HG03342 (cell line): ENCODE data around the gene SSR3.

Experiments
- ATAC-seq: cut with Tn5 transposase; IDR thresholded peaks from one replicate; pipeline ENCODE4 v1.9.1; 2021; ENCODE audit warnings: mild to moderate bottlenecking, moderate library complexity; ENCODE audit not compliant: unreplicated experiment

The SSR3 gene

DNA sequence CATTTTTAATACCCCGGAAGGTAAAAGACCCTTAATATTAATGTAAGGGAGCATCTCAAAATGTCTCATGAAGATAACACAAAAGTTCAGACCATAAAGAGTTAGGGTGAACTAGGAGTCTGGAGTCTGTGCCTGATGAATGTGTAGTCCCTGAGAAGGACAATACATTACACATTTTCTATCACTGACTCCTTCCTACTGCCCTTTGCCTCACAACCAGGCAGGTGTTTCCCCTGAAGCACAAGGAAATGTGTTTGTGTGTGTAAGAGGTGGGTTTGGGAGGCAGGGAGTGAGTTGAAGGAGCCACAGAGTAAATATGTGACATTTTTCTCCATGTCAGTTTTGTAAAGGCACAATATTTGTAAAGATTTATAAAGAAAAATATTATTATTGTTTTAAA is 59.1 kb downstream of the SSR3 start:
- ATAC-seq, result no peak

DNA sequence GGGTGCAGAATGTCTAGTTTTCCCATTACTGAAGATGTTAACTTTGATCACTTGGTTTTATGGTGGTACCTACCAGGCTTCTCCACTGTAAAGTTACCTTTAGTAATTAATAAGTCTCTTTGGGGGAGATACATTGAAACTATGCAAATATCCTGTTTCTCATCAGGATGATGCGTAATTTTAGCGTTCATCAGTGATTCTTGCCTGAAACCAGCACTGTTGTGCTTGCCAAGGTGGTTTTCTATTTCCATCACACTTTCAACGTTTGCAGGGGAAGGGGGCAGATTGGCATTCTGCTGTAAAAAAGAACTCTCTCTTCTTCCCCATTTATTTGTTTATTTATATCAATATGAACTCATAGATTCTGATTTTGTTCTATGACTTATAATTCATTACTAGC is 61.0 kb downstream of the SSR3 start:
- ATAC-seq, result no peak

DNA sequence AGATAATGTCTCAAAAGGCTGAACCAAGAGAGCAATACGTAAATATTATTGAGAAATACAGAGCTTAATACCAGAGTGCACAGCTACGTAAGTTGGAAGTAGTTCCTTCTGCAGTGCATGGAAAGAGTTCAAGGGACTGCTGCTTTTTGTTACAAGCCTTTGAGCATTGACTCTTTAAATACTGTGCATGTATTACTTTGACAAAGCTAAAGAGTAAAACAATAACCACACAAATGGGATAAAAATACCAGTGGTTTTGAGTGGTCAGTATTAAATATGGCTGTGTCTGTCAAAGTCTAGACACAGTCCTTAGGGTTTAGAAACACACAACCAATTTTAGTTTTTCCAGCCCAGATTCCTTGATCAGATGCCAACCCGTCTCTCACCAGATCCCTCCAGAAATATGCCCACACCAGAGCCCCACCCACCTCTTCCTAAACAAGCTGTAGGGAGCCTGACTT is 62.1 kb downstream of the SSR3 start:
- ATAC-seq, result no peak

DNA sequence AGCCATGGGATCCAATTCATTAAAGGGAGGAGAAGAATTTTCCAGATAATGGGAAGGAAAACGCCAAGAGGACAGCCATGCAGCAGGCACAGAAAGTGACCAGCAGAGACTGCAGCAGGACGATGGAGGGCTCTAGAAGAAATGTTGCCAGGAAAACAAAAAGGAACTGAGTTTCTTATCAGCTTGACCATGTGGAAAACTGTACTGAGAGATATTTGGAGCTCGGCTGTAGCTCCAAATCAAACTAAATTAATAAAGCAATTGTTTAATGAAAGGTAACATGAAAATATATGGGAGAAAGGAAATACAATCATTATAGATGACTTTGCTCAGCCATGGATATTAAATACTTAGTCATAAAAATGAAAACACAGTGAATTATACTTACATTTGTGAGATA is 63.7 kb downstream of the SSR3 start:
- no peak for ATAC-seq
